Progenitor cell of endocrine pancreas (in vitro differentiated cells): Measurements from ENCODE around the gene ANKRD6. TPM values are rescaled to one million over a fixed set of nuclear protein-coding genes. Genes with fewer than 3 reads are reported as not detected.

Experiments used
- DNase-seq: peaks from one replicate; pipeline ENCODE4 v3.0.0; 2021; ENCODE audit warnings: low spot score; ENCODE audit not compliant: unreplicated experiment
- H3K27ac Mint-ChIP-seq: 2 replicates; pipeline ENCODE4 v1.8.0; 2021; ENCODE audit warnings: mild to moderate bottlenecking, moderate library complexity, mixed read lengths
- H3K27me3 Mint-ChIP-seq: 2 replicates; pipeline ENCODE4 v1.8.0; 2021; ENCODE audit warnings: mixed read lengths
- H3K36me3 Mint-ChIP-seq: 2 replicates; pipeline ENCODE4 v1.8.0; 2022; ENCODE audit warnings: mixed read lengths; ENCODE audit not compliant: insufficient read depth
- H3K4me1 Mint-ChIP-seq: 2 replicates; pipeline ENCODE4 v1.8.0; 2021; ENCODE audit warnings: low read depth, mixed read lengths
- H3K4me3 Mint-ChIP-seq: 2 replicates; pipeline ENCODE4 v1.8.0; 2021; ENCODE audit warnings: low read depth, mild to moderate bottlenecking, moderate library complexity, mixed read lengths
- H3K9me3 Mint-ChIP-seq: 2 replicates; pipeline ENCODE4 v1.8.0; 2021; ENCODE audit warnings: low read depth, mixed read lengths
- CTCF ChIP-seq: fragments of 200-600 bp; sonication (generic); IDR thresholded peaks from one replicate; pipeline ENCODE4 v1.5.0; 2021; ENCODE audit warnings: antibody characterized with exemption, mild to moderate bottlenecking; ENCODE audit not compliant: unreplicated experiment
- total RNA-seq: library from RNA; stranded (reverse); gene quantifications from 2 replicates; pipeline ENCODE4 v1.2.1, GENCODE V29; 2021

ANKRD6 gene
- total RNA-seq, 1 donor from 2014 or later, result 32.4 TPM

- no peak overlapping the region for H3K27ac Mint-ChIP-seq
- DNase-seq, result no peak
- H3K4me1 Mint-ChIP-seq, result peaks cover 6% of the 10 kb centered on the region
- no peaks in the 10 kb centered on the region for H3K36me3 Mint-ChIP-seq
- no peak for TF ChIP-seq CTCF
- H3K27me3 Mint-ChIP-seq, result no peaks in the 10 kb centered on the region
- H3K4me3 Mint-ChIP-seq, result no peak overlapping the region
- no peaks in the 10 kb centered on the region for H3K9me3 Mint-ChIP-seq
These were observed 87.8 kb downstream of the ANKRD6 start for GRCh38 chr6:89520736-89521135.

- Mint-ChIP-seq H3K27me3 (no peaks in the 10 kb centered on the region), H3K4me3 (no peak overlapping the region), H3K36me3 (no peaks in the 10 kb centered on the region), H3K9me3 (no peaks in the 10 kb centered on the region), H3K27ac (no peak overlapping the region), H3K4me1 (peaks cover 6% of the 10 kb centered on the region)
- DNase-seq, result no peak
- TF ChIP-seq CTCF, result no peak
These were observed 89.8 kb downstream of the ANKRD6 start for GRCh38 chr6:89522778-89523177.

GRCh38 chr6:89525786-89526562 lies 93.0 kb downstream of the ANKRD6 start:
- H3K36me3 Mint-ChIP-seq, result no peaks in the 10 kb centered on the region
- H3K4me3 Mint-ChIP-seq, result no peak overlapping the region
- H3K9me3 Mint-ChIP-seq, result no peaks in the 10 kb centered on the region
- no peaks in the 10 kb centered on the region for H3K27me3 Mint-ChIP-seq
- no peak overlapping the region for H3K27ac Mint-ChIP-seq
- H3K4me1 Mint-ChIP-seq, result peaks cover 11% of the 10 kb centered on the region
- DNase-seq, result no peak
- TF ChIP-seq CTCF, result no peak

GRCh38 chr6:89526563-89526869 lies 93.6 kb downstream of the ANKRD6 start:
- Mint-ChIP-seq H3K27me3 (no peaks in the 10 kb centered on the region), H3K4me3 (no peak overlapping the region), H3K27ac (no peak overlapping the region), H3K9me3 (no peaks in the 10 kb centered on the region), H3K4me1 (peaks cover 11% of the 10 kb centered on the region), H3K36me3 (no peaks in the 10 kb centered on the region)
- no peak for TF ChIP-seq CTCF
- no peak for DNase-seq

GRCh38 chr6:89527634-89528033 lies 94.7 kb downstream of the ANKRD6 start:
- no peak overlapping the region for H3K4me3 Mint-ChIP-seq
- H3K27me3 Mint-ChIP-seq, result no peaks in the 10 kb centered on the region
- no peak overlapping the region for H3K27ac Mint-ChIP-seq
- DNase-seq, result no peak
- H3K4me1 Mint-ChIP-seq, result peaks cover 11% of the 10 kb centered on the region
- TF ChIP-seq CTCF, result no peak
- no peaks in the 10 kb centered on the region for H3K36me3 Mint-ChIP-seq
- peaks cover 3% of the 10 kb centered on the region for H3K9me3 Mint-ChIP-seq
